NCI-H1092 treated with DMSO at 0.1 percent for 48 hours (cell line): ENCODE data around the gene ZNF726.
"Not testable (repeated sequence)": the region's sequence is repeated elsewhere in the genome, so short reads cannot be mapped to it uniquely, and the experiment has no call there.

ENCODE experiments used
- DNase-seq: peaks from one replicate; lab custom pipeline; 2025; lab: John Stamatoyannopoulos, UW

Gene ZNF726

GRCh38 chr19:23914402-23915286, at the start of gene ZNF726:
Gene ZNF726, plus strand, starts transcription at chr19:23914886. Its CDS starts 109 bp downstream, at chr19:23914995.
- DNase-seq: peak; percentile 85

DNA sequence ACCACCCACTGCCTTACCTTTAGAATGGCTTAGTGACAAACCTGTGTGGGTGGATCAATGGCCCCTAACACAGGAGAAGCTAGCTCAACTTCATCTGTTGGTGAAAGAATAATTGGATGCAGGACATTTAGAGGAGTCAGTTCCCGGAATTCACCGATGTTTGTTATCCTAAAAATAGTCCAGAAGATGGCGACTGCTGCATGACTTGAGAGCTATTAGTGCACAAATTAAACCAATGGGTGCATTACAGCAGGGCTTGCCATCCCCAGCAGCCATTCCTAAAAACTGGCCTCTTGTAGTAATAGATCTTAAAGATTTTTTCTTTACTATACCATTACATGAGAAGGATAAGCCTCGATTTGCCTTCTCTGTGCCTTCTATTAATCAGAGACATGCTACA, 46.8 kb upstream of the ZNF726 start:
- DNase-seq: no peak

- DNase-seq: no peak
Measured at GRCh38 chr19:23868630-23869029, 46.1 kb upstream of the ZNF726 start.

- DNase-seq: no peak
Measured at GRCh38 chr19:23872282-23872919, 42.3 kb upstream of the ZNF726 start.

DNA sequence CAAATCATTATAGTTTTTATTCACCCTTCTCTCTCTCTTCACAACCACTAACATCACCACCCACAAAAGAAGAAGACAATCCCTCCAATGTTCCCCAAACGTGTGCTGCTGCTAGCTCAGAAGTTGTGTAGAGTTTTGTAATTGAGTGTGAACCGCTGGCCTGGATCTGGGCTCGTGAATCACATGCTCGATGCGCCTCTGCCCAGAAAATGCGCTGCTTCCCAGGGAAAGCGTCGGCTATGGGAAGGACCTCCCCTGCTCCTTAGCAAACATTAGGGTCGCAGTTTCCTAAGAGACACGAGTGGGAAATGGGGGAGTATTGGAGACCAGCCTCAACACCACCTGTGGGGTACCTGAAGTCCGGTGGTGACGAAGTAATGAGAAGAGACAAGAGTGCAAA, 38.4 kb upstream of the ZNF726 start:
- no peak for DNase-seq

GRCh38 chr19:23876756-23877155, 37.9 kb upstream of the ZNF726 start:
- not testable (repeated sequence) for DNase-seq

DNA sequence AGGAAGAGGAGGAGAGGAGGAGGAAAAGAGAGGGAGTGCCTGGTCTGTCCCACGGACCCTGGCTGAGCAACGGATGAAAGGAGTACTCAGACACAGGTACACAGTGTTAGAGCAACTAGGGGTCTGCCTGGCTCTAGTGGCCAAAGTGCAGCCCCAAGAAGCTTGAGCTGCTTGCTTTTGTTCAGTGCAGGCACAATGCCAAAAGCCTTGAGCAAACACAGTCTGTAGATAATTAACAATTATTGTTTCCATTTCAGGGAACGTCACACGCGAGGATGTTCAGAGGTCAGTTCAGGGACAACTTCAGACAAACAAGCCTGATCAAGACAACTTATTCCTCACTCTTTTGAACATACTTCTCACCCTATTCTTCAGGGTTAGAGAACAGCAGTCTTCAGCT, 32.2 kb upstream of the ZNF726 start:
- no peak for DNase-seq

DNA sequence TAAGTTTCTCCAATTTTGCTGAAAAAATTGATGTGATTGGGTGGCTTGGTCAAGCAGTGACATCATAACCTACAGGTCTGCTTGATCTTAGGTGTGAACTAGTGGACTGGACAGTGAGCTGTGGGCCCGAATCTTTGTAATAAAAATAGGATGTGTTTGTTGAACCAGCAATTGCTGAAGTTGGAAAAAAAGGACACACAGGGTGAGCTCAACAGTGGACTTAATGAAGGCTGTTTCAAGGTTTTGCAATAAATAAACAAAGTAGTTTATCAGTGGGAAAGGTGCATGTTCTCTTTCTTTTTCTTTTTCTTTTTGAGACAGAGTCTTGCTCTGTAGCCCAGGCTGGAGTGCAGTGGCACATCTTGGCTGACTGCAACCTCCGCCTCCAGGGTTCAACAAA, 30.3 kb upstream of the ZNF726 start:
- DNase-seq: no peak

DNA sequence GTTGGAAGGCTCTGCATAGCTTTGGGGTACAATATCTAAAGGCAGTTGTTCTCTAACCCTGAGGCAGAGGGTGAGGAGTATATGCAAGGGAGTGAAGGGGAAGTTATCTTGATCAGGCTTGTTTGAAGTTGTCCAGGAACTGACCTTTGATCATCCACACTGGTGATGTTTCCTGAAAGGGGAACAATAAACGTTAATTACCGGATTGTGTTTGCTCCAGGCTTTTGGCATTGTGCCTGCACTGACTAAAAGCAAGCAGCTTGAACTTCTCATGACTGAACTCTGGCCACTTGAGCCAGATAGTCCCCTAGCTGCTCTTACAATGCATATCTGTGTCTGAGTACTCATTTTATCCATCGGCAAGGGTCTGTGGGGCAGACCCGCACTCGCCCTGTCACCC, 27.0 kb upstream of the ZNF726 start:
- DNase-seq: no peak

- not testable (repeated sequence) for DNase-seq
Measured at GRCh38 chr19:23896096-23896495, 18.6 kb upstream of the ZNF726 start.

- DNase-seq: no peak
Measured at GRCh38 chr19:23896912-23897311, 17.8 kb upstream of the ZNF726 start.

- DNase-seq: no peak
Measured at GRCh38 chr19:23901360-23901759, 13.3 kb upstream of the ZNF726 start.

DNA sequence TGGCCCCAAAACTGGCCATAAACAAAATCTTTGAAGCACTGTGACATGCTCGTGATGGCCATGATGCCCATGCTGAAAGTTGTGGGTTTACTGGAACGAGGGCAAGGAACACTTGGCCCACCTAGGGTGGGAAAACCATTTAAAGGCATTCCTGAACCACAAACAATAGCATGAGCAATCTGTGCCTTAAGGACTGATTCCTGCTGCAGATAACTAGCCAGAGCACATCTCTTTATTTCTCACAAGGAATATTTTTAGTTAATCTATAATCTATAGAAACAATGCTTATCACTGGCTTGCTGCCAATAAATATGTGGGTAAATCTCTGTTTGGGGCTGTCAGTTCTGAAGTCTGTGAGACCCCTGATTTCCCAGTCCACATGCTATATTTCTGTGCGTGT, 10.3 kb upstream of the ZNF726 start:
- no peak for DNase-seq

DNA sequence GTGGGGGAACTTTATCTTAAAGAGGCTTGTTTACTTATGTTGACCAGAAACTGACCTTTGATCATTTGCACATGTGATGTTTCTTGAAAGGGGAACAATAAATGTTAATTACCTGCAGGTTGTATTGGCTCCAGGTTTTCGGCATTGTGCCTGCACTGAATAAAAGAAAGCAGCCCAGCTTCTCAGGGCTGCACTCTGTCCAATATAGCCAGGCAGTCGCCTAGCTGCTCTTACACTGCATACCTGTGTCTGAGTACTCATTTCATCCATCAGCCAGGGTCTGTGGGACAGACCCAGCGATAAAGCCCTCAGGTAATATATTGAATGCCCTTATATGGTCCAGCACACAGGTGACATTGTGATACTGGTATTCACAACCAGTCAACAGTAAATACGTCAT, 8.9 kb upstream of the ZNF726 start:
- DNase-seq: no peak

- DNase-seq: no peak
Measured at GRCh38 chr19:23906835-23907234, 7.9 kb upstream of the ZNF726 start.

DNA sequence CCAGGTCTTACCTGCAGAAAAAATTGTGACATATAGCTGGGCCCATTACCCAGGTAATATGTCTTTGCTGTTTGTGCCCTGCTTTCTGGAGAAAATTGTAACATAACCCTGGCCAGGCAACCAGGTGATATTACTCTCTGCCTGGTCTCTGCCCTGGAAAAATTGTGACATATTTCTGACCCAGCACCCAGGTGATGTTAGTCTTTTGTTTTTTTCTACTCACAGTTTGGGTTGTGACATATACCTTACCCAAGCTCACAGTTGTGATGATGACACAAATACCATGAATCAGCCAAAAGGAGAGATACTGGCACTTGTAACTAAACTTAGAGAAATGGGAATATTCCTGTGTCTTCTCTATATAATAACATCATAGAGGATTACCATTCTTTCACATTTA, 6.5 kb upstream of the ZNF726 start:
- DNase-seq: no peak

DNA sequence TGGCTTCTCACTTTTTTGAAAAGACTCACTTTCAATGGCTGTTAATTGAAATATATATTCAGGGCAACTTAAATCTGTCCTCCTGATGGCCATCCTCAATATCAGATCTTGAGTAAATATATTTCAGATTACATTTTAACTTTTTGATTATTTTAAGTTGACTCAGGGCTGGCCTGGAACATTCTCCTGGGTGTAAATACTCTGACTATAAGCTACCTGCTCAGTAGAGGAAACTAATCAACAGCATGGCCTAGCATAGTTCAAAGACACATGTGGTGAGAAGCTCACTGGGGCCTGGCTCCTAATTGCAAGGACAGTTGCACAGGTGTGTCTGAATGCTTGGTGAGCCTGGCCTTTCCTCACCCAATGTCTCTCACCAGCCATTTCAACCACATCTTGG, 5.5 kb upstream of the ZNF726 start:
- DNase-seq: no peak

GRCh38 chr19:23913931-23914330, 755 bp upstream of the ZNF726 start:
- DNase-seq: no peak

GRCh38 chr19:23916991-23917390, 2.3 kb downstream of the ZNF726 start:
- no peak for DNase-seq

- DNase-seq: no peak
Measured at GRCh38 chr19:23917856-23918255, 3.2 kb downstream of the ZNF726 start.

GRCh38 chr19:23925285-23925684, 10.6 kb downstream of the ZNF726 start:
- DNase-seq: no peak

- no peak for DNase-seq
Measured at GRCh38 chr19:23932878-23933277, 18.2 kb downstream of the ZNF726 start.

DNA sequence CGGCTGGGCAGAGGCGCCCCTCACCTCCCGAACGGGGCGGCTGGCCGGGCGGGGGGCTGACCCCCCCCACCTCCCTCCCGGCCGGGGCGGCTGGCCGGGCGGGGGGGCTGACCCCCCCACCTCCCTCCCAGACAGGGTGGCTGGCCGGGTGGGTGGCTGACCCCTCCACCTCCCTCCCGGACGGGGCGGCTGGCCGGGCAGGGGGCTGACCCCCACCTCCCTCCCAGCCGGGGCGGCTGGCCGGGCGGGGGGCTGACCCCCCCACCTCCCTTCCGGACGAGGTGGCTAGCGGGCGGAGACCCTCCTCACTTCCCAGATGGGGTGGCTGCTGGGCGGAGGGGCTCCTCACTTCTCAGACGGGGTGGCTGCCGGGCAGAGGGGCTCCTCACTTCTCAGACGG, 22.3 kb downstream of the ZNF726 start:
- DNase-seq: not testable (repeated sequence)

- no peak for DNase-seq
Measured at GRCh38 chr19:23943411-23943810, 28.7 kb downstream of the ZNF726 start.
